ENCODE data around the gene TNFRSF12A. TPM values are rescaled to one million over a fixed set of nuclear protein-coding genes. Genes with fewer than 3 reads are reported as not detected.

Gene TNFRSF12A
- total RNA-seq, 1 donor from 2014 or later: 202 TPM

DNA sequence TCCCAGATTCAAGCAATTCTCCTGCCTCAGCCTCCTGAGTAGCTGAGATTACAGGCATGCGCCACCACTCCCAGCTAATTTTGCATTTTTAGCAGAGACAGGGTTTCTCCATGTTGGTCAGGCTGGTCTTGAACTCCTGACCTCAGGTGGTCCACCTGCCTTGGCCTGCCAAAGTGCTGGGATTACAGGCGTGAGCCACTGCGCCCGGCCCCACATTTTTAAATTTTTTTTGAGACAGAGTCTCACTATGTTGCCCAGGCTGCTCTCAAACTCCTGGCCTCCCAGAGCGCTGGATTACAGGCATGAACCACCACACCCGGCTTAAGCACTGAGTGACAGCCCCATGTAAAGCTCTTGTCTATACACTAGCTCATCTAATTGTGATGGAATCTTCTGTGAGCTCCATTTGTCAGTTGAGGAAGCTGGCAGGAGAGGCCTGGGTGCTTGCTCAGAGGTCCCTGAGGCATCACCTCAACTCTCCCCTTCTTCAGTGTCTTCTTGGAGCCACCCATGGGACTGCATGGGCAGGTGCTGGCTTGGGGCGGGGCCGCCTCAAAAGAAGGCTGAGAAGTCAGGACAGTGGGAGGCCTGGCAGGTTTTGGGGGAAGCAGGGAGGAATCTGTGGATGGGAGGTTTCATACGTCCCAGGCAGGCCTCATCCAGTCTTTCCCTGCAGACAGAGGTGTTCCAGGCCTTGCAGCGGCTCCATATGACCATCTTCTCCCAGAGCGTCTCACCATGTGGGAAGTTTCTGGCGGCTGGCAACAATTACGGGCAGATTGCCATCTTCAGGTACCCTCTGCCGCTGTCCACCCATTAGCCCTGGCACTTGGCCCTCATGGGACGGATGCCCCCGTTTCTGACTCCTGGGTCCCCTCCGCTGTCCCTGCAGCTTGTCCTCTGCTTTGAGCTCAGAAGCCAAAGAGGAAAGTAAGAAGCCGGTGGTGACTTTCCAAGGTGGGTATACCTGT, 5.1 kb downstream of the TNFRSF12A start:
- DNase-seq (ENCODE audit: extremely low read depth, low read depth, low spot score): no peak

DNA sequence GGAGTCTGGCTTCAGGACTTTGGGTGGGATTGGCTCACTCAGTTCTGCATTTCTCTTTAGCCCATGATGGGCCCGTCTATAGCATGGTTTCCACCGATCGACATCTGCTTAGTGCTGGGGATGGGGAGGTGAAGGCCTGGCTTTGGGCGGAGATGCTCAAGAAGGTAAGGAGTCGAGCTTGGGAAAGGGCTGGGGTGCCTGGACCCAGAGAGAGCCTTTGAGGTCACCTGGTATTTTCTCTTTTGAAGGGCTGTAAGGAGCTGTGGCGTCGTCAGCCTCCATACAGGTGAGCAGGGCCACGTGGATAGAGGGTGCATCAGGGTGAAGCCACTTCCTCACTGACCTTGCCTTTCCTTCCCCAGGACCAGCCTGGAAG, 5.8 kb downstream of the TNFRSF12A start:
- DNase-seq (ENCODE audit: extremely low read depth, low read depth, low spot score): no peak

DNA sequence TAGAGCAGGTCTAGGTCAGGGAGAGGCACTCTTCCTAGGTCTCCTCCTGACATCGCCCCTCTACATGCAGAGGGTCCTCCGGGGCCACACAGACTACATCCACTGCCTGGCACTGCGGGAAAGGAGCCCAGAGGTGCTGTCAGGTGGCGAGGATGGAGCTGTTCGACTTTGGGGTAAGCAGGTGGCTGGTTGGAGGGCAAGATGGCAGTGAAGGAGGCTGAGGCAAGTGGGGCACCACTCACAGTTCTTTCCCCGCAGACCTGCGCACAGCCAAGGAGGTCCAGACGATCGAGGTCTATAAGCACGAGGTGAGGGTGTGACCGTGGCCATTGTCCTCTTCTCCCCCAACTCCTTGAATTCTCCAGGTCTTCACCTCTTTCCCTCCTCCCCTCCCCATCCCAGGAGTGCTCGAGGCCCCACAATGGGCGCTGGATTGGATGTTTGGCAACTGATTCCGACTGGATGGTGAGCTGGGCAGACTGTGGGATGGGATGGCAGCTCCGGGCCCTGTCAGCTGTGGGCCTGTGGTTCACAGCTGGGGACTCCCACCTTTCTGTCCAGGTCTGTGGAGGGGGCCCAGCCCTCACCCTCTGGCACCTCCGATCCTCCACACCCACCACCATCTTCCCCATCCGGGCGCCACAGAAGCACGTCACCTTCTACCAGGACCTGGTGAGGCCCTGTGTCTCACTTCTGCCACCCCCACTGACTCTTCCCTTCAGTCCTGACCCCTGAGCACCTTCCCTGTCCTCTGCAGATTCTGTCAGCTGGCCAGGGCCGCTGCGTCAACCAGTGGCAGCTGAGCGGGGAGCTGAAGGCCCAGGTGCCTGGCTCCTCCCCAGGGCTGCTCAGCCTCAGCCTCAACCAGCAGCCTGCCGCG, 6.7 kb downstream of the TNFRSF12A start:
- no peak for DNase-seq (ENCODE audit: extremely low read depth, low read depth, low spot score)

DNA sequence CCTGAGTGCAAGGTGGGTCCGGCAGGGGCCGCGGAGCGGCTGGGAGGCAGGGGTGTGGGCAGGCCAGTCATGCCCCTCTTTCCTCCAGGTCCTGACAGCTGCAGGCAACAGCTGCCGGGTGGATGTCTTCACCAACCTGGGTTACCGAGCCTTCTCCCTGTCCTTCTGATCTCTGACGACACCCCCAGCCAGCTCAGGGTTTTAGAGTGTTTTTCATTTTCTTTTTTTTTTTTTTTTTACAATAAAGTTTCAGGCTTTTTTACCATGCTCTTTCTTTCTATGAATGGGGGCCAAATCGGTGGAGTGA, 7.3 kb downstream of the TNFRSF12A start:
- no peak for DNase-seq (ENCODE audit: extremely low read depth, low read depth, low spot score)

DNA sequence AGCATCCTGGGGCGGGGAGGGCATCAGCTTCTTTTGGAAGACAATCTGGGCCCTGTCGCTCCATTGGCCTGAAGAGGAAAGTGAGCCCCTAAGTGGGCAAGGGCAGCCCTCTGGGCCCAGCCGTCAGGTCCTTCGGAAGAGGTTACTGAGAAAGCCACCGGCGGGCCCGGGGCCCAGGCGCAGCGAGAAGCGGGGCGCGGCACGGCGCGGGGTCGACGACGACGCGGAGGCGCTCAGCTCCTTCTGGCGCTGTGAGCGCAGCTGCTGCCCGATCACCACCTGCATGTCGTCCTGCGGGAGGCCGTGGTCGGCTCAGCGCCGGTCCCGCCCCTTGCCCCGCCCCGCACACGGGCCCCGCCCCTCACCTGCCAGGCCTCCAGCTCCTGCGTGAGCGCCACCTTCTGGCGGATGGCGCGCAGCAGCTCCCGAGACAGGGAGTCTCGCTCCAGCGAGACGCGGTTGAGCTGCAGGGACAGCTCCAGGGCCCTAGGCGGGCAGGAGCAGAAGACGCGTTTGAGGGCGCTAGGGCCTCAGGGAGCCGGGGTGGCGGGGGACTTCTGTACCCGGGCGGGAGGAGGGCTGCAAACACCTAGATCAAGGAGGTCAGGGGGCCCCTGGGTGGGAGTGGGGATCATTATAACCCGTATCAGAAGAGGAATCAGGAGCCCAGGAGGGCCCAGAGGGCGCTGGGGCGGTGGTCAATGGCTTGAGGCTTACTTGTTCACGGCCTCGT, 8.0 kb downstream of the TNFRSF12A start:
- DNase-seq (ENCODE audit: extremely low read depth, low read depth, low spot score): no peak

DNA sequence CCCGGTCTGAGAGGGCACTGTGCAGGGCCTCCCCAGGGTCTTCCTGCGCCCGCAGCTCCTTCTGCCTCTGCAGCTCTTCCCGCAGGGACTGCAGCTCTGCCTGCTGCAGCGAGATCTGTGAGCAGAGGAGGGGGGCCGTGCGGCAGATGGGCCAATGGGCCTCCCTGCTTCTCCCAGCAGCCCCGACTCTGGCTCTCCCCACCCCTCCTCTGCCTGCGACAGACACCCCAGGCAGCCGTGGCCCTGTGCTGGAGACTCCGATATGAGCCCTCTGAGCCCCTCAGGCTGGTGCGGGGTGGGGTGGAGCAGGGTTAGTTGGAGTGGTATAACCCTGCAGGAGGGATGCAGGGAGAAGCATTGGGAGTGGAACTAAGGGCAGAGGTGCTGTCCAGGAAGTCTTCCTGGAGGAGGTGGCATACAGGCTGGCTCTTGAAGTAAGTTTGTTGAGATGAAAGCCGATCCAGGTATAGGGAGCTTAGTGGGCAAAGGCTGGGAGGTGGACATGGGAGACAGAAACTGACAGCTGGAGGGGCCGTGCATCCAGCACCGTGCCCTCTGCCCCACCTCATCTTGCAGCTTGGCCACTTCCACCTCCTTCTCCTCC, 8.7 kb downstream of the TNFRSF12A start:
- DNase-seq (ENCODE audit: extremely low read depth, low read depth, low spot score): no peak

DNA sequence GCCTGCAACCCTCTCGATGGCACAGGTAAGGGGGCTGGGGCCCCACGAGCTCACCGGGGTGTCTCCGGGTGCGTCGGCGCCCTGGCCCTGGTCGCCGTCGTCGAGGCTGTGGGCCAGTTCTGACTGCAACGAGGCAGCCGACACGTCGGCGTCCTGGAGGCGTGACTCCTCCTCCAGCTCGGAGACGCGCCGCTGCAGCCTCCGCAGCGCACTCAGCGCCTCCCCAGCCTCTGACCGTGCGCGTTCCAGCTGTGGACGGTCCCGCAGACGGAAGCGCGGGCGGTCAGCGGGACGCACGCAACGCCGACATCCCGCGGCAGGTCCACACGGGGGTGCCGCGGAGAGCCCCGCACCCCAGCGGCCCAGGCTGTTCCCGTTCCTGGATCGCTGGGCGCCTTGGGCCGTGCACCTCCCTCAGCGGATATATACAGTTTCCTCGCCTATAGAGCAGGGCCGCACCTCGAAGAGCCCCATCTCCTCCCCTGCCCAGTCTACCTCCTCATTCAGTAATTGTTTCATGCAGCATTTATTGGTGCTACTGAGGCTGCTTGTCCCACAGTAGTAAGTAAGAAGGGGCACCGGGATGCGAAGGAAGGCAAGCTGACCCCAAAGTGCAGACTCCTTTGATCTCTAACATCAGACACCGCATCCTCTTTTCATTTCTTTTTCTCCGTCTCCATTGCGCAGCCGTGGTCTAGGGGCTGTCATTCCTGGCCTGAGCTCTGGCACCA, 9.5 kb downstream of the TNFRSF12A start:
- no peak for DNase-seq (ENCODE audit: extremely low read depth, low read depth, low spot score)

DNA sequence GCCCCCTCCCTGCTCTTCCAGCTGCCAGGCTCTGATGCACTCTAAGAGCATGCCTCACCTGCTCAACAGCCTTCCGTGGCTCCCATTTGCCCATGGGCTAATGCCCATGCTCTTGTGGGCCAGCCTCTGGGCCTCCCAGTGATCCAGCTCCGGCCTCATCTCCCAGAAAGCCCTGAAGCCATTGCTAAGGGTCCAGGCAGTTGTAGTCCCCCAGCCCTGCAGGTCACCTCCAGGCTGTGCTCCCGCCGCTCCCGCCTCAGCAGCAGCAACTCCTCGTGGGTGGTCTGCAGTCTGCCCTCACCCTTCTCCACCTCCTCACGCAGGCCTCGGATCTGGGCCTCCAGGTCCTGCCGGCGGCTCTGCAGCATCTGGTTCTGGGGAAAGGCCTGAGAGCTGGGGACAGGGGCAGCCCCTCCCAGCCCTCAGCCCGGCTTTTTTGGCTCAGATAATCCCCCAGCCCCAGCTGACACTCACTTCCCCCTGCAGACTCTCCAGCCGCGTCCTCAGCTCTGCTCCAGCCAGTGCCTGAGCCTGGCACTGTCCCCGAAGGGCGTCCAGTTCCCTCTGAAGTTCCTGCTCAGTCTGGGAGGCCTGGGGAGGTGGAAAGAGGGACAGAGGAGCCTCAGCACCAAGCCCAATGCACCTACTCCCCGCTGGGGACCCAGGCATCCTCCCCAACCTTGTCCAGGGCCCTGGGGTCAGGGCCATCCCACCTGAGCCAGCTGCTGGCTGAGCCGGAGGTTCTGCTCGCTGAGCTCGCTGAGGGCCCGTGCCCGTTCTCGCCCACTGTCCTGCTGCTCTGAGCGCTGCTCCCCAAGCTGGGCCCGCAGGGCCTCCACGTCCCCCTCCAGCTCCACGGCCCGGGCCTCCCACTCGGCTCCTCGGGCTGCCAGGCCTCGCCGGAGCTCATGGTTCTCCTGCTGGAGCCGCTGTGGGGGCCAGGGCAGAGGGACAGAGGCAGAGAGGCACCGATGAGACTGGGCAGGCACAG, 10.3 kb downstream of the TNFRSF12A start:
- DNase-seq (ENCODE audit: extremely low read depth, low read depth, low spot score): no peak

DNA sequence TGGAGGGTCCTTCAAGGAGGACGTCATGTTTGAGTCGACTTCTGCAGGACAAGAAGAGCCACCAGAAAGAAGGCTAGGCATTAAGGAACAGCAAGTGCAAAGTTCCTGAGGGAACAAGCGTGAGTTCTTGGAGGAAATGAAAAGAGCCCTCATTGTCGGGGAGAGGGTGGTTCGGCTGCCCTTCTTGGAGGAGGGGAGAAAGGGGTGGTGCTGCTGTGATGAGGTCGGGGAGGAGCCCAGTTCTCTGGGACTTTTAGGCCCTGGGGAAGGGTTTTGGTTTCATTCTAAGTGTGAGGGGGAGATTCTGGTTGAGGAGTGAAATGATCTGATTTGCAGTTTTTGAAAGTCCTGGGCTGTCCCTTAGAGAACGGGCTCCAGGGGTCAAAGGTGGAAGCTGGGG, 12.5 kb downstream of the TNFRSF12A start:
- no peak for DNase-seq (ENCODE audit: extremely low read depth, low read depth, low spot score)

DNA sequence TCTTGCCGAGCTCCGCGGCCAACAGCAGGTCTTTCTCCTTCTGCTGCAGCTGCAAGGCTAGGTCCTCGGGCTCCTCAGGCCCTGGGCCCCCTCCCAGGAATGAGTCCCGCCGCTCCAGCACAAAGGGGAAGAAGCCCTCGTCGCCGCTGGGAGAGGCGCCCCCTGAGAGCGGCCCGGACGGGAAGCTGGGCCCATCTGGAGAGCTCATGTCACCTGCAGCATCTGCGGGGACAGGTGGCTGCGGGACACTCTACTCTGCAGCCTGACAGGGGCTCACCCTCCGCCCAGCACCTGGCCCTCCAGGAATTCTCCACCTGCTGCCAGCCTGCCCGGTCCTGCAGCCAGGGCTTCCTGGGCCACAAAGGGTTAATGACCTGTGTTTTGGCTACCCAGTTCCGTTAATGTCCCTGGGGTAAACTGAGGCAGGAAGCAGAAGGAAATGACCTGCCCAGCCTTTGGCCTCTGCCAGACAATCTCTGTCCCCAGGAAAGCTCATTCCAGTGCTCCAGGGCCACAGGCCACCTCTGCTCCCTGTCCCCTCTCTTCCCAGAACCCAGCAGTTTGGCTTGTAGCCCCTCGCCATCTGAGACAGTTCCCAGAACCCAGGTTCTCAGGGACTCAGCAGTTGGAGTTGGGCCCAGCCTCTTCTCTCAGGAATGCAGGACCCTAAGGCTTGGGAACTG, 15.3 kb downstream of the TNFRSF12A start:
- no peak for DNase-seq (ENCODE audit: extremely low read depth, low read depth, low spot score)

DNA sequence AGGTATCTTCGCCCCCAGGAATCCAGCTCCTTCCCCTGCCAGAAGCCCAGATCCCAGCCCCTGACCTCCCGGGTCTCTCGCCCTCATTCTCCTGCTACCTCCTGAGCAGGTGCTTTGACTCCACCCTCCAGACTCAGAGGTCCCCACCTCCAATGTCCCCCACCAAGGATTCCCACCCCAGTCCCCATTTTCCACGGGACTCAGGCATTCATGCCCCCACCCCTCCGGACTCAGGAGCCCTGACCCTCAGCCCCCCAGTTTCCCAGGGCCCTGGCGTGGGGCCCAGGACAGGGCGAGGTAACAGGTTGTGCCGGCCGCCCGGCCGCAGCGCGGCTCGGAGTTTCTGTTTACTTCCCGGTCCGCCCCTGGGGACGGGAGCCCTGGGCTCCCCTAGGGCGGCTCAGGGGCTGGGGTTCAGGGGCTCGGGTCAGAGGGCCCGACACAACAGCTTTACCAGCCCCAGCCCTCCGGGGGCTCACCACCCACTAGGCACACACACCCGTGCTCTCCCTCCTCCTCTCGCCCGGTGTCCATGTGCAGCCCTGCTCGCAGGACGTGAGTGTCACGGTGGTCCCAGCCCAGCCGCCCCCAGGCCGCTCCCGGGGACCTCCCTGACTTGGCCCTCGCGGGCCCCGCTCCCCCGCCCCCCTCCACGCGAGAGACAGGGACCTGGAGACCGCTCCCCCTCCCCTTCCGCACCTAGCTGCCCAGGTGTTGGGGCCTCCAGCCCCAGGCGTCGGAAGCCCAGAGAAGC, 16.0 kb downstream of the TNFRSF12A start:
- no peak for DNase-seq (ENCODE audit: extremely low read depth, low read depth, low spot score)

DNA sequence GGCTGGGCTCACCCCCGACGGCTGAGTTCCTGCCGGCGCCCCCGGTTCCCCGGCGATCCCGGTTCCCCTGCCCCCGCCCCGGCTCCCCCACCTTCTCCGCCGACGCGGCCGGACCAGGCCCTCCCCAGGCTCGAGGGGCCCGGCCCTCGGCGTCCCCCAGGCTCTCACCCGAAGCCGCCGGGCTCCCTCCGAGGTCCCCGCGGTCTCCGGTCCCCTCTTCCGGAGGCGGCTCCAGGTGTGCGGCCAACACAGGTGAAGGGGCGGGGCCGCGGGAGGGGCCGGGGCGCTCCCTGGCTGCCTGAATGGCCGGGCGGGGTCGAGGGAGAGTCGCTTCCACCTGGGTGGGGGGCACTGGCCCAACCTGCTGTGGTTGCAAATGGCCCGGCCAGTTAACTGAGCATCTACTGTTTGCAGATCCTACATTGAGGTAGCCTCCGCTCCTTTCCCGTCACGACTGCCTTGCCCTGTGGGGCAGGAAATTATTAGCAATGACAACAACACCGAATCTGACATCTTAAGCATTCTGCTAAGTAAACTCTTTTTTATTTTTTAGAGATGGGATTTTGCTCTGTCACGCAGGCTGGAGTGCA, 16.7 kb downstream of the TNFRSF12A start, which contains the start of gene BICDL2:
TSS of gene BICDL2 (minus strand) at position 219 of the 590 bp plus-strand sequence. CDS start 1,448 bp downstream, outside the sequence.
- DNase-seq (ENCODE audit: extremely low read depth, low read depth, low spot score): no peak

DNA sequence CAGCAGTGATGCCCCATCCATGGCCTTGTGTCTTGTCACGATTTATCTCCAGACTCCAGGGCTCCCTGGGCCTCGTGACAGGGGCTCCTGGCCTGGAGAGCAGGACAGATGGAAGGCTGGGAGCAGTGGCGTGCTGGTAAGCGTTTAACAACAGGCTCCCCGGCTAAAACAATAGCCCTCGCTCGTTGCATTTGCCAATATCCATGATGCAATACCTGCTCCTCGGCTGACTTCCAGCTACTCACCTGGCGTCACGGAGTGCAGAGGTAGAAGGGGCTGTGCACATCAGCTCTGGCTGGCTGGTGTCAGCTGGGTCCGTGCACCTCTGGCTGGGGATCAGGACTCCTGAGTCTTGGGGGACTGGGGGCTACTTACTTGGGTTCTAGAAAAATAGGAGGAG, 18.1 kb downstream of the TNFRSF12A start:
- no peak for DNase-seq (ENCODE audit: extremely low read depth, low read depth, low spot score)

DNA sequence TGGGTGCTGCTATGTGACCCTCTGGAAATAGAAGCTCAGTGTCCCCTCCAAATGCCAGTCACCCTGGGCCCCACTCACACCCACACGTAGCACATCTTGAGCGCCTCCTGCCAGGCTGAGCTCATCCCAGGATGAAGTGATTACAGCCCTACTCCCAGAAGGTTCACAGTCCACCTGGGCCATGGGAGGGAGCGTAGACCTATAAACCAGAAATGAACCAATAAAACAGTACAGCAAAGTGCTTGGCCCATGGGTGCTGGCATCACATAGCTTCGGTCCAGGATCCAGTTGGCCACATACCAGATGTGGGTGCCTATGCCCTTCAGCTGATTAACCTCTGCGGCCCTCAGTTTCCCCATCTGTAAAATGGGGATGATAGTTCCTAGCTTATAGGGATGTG, 18.7 kb downstream of the TNFRSF12A start:
- no peak for DNase-seq (ENCODE audit: extremely low read depth, low read depth, low spot score)

DNA sequence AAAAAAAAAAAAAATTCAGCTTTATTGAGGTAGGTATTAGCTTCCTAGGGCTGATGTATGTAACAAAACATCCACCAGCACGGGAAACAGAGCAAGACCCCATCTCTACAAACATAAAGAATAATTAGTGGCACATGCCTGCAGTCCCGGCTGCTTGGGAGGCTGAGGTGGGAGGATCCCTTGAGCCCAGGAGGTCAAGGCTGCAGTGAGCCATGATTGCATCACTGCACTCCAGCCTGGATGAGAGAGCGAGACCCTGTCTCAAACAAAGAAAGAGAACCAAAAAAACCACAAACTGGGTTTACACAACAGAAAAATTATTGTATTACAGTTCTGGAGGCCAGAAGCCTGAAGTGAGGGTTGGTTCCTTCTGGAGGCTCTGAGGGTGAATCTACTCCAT, 22.2 kb downstream of the TNFRSF12A start:
- no peak for DNase-seq (ENCODE audit: extremely low read depth, low read depth, low spot score)

DNA sequence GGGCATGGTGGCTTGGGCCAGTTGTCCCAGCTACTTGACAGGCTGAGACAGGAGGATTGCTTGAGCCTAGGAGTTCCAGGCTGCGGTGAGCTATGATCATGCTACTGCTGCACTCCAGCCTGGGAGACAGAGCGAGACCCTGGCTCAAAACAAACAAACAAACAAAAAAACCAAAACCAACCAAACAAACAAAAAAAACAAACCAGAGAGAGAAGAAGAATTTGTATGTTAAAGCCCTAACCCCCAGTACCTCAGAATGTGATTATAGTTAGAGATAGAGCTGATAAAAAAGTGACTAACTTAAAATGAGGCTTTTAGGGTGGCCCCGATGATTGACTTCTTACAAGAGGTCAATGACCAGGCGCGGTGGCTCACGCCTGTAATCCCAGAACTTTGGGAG, 24.5 kb downstream of the TNFRSF12A start:
- DNase-seq (ENCODE audit: extremely low read depth, low read depth, low spot score): no peak

Data from glomerular endothelial cell (primary cell).